Measurements from ENCODE around the gene RAB35. TPM values are rescaled to one million over a fixed set of nuclear protein-coding genes. Genes with fewer than 3 reads are reported as not detected.

The RAB35 gene
- total and polyA plus RNA-seq, 2 donors (not counting 1 experiment from before 2014, with no cell fraction given) = 20.4 to 52.9 TPM

DNA sequence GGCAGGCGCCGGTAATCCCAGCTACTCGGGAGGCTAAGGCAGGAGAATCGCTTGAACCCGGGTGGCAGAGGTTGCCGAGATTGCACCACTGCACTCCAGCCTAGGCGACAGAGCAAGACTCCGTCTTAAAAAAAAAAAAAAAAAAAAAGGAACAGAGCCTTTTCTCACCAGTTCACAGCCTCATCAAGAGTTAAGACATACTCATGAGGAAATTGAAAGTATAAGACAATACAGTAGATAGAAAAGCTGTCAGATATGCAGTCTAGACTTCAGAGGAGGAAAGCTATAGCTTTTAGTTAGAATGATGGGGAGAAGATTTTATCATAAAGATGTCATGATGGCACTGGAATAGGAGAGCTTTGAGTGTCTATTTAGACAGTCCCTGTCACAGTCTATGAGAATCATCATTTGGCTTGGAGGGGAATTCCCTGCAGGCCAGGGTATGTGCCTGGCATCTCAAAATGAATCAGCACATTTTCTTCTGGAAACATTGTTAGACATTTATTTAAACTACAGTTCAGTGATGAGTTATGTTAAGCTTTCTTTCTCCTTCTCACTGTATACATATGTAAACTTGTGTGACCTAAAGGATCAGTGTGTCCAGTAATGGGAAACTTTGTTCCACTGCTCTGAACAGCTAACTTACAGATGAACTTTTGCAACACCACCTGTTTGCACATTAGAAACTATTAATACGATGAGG, 2.9 kb upstream of the RAB35 start:
- peaks cover 43% of the 10 kb centered on the region for H3K79me2 ChIP-seq (ENCODE audit: control insufficient read depth, insufficient read depth, low read length)
- intact Hi-C loops (cut with micrococcal nuclease) = loop anchor here (5.0 kb wide), 1 partner anchor 73 kb away; the partner anchor contains the start of gene GCN1
- peaks cover 30% of the 10 kb centered on the region for H4K20me1 ChIP-seq (ENCODE audit: control insufficient read depth, insufficient read depth, low read length, poor library complexity, severe bottlenecking)
- POLR2A ChIA-PET = interaction anchor here (0.6 to 4.1 kb wide), 5 partner anchors 14 to 172 kb away, joined by 3 to 23 read pairs (median 6); partner anchors contain the start of genes RNU4-2 and RPLP0
- peaks cover 0 to 3% (median 0%) of the 10 kb centered on the region in 3 donors for H3K9me3 ChIP-seq (ENCODE audit: control extremely low read depth in 1 of 3, control insufficient read depth in 2 of 3, insufficient read depth in 1 of 3, low read length in 2 of 3)
- no peaks in the 10 kb centered on the region for H3K36me3 ChIP-seq (replicated peaks in 1 of 2; ENCODE audit: control extremely low read depth in 1 of 2, control insufficient read depth in 1 of 2, extremely low read depth in 1 of 2, insufficient read depth in 2 of 2, low read length in 1 of 2)
- CTCF ChIA-PET = interaction anchor here (0.5 to 1.5 kb wide), 6 partner anchors 9 to 785 kb away, joined by 3 to 9 read pairs (median 4); partner anchors contain the start of gene RPLP0
- peaks cover 47 to 76% of the 10 kb centered on the region in 2 donors for H3K4me1 ChIP-seq (ENCODE audit: control insufficient read depth in 2 of 2, insufficient read depth in 2 of 2, low read length in 2 of 2)
- Mint-ChIP-seq H3K9me3 (ENCODE audit: insufficient read depth) (no peaks in the 10 kb centered on the region), H3K27ac (peak overlapping the region; percentile 18), H3K4me3 (peak overlapping the region; percentile 41), H3K27me3 (no peaks in the 10 kb centered on the region), H3K4me1 (peaks cover 74% of the 10 kb centered on the region)
- H3K27me3 ChIP-seq (replicated peaks in 1 of 4; ENCODE audit: control extremely low read depth in 1 of 4, control insufficient read depth in 3 of 4, insufficient read depth in 4 of 4, low read length in 3 of 4) = no peaks in the 10 kb centered on the region
- peak; percentile 52 for DNase-seq
- WGBS (ENCODE audit: insufficient coverage) = 68% methylated on average over 6 of the region's 9 CpGs
- H3K4me2 ChIP-seq (replicated peaks; ENCODE audit: low read depth, low read length, poor library complexity, severe bottlenecking) = peak overlapping the region; percentile 2
- ATAC-seq (ENCODE audit: low read depth) = no peak
- peak overlapping the region in 1 of 2 donors; percentile 48 for H3K27ac ChIP-seq (ENCODE audit: low read length in 2 of 2)
- no peak overlapping the region for H3K4me3 ChIP-seq (ENCODE audit: control extremely low read depth in 1 of 5, extremely low read depth in 1 of 5, insufficient read depth in 1 of 5, low read depth in 2 of 5, low read length in 4 of 5)
- no peak overlapping the region for H2AFZ ChIP-seq (ENCODE audit: insufficient read depth, low read depth, low read length, poor library complexity, severe bottlenecking)
- TF ChIP-seq EZH2 (IDR thresholded peaks at IDR 0.05; ENCODE audit: borderline replicate concordance, insufficient read depth, low read depth, low read length, poor library complexity, severe bottlenecking) = no peak
- TF ChIP-seq, protein P1, sequence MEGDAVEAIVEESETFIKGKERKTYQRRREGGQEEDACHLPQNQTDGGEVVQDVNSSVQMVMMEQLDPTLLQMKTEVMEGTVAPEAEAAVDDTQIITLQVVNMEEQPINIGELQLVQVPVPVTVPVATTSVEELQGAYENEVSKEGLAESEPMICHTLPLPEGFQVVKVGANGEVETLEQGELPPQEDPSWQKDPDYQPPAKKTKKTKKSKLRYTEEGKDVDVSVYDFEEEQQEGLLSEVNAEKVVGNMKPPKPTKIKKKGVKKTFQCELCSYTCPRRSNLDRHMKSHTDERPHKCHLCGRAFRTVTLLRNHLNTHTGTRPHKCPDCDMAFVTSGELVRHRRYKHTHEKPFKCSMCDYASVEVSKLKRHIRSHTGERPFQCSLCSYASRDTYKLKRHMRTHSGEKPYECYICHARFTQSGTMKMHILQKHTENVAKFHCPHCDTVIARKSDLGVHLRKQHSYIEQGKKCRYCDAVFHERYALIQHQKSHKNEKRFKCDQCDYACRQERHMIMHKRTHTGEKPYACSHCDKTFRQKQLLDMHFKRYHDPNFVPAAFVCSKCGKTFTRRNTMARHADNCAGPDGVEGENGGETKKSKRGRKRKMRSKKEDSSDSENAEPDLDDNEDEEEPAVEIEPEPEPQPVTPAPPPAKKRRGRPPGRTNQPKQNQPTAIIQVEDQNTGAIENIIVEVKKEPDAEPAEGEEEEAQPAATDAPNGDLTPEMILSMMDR (IDR thresholded peaks at IDR 0.05) = no peak
- no peak overlapping the region for H3K9ac ChIP-seq (ENCODE audit: low read length)
